GM12878 (cell line): ENCODE data around the gene MDGA2. TPM values are rescaled to one million over a fixed set of nuclear protein-coding genes. Genes with fewer than 3 reads are reported as not detected.

Source experiments
- ATAC-seq: fragments of 200-7000 bp; cut with Tn5 transposase; 3 replicates; pipeline ENCODE4 v1.9.1; 2020; ENCODE audit warnings: mild to moderate bottlenecking, moderate library complexity
- BruUV-seq: library from RNA; stranded (reverse); fragments of 400-500 nt; replicated peaks from 2 replicates; lab custom pipeline; 2021; lab: Mats Ljungman, UMichigan
- CTCF ChIA-PET: fragments of 300-600 bp; sonication (Branson Sonifier 250); formaldehyde crosslinking; extraction: SDS; loops from one replicate; lab custom pipeline; 2021; ENCODE audit warnings: inconsistent platforms; lab: Yijun Ruan, JAX
- POLR2A ChIA-PET: fragments of 350-600 bp; formaldehyde crosslinking; extraction: SDS; loops from one replicate; lab custom pipeline; 2021; ENCODE audit warnings: inconsistent platforms; lab: Charles Lee
- RAD21 ChIA-PET: fragments of 300-600 bp; sonication (Branson Sonifier 250); formaldehyde crosslinking; loops from one replicate; lab custom pipeline; 2023; ENCODE audit warnings: antibody characterized with exemption; ENCODE audit not compliant: unreplicated experiment; lab: Charles Lee
- SMC1A ChIA-PET: fragments of 300-600 bp; sonication (Branson Sonifier 250); formaldehyde crosslinking; loops from one replicate; lab custom pipeline; 2023; ENCODE audit not compliant: unreplicated experiment, uncharacterized antibody; lab: Charles Lee
- DNase-seq: peaks from one replicate; pipeline ENCODE4 v3.0.0-alpha.2; 2011; ENCODE audit warnings: low read depth, low spot score
- FAIRE-seq: peaks from 3 replicates; lab custom pipeline; 2011; peaks lifted over from hg19 to GRCh38; lab: Jason Lieb, UNC
- H2AFZ ChIP-seq: 2 replicates; pipeline ENCODE4 v1.6.0; 2011; ENCODE audit warnings: low read depth, low read length, control low read depth; ENCODE audit not compliant: control insufficient read depth
- H3K27ac ChIP-seq: 2 replicates; pipeline ENCODE4 v1.5.1; 2011; ENCODE audit warnings: control low read depth; ENCODE audit not compliant: control insufficient read depth, insufficient read depth
- H3K27me3 ChIP-seq, 2 experiments: replicated peaks in 1 of 2; 2 replicates each; pipeline versions ENCODE4 v1.6.0 to v1.6.1; 2011; ENCODE audit warnings: low read length in 1 of 2; ENCODE audit not compliant: control insufficient read depth in 2 of 2, insufficient read depth in 2 of 2
- H3K36me3 ChIP-seq, 2 experiments: 2 replicates each; pipeline ENCODE4 v1.5.1; 2011; ENCODE audit warnings: low read length in 1 of 2; ENCODE audit not compliant: control insufficient read depth in 2 of 2, insufficient read depth in 2 of 2
- H3K4me1 ChIP-seq: 2 replicates; pipeline ENCODE4 v1.6.1; 2011; ENCODE audit warnings: mild to moderate bottlenecking, low read length, moderate library complexity, mixed read lengths; ENCODE audit not compliant: control insufficient read depth, insufficient read depth
- H3K4me2 ChIP-seq: 2 replicates; pipeline ENCODE4 v1.6.0; 2011; ENCODE audit warnings: control low read depth; ENCODE audit not compliant: control insufficient read depth, insufficient read depth
- H3K4me3 ChIP-seq: fragments of 200-600 bp; sonication (generic); 2 replicates; pipeline ENCODE4 v1.5.1; 2016
- H3K79me2 ChIP-seq: 2 replicates; pipeline ENCODE4 v1.6.0; 2011; ENCODE audit warnings: low read length; ENCODE audit not compliant: control insufficient read depth, insufficient read depth
- H3K9ac ChIP-seq: 2 replicates; pipeline ENCODE4 v1.8.0; 2011; ENCODE audit warnings: low read length, control low read depth, mixed read lengths; ENCODE audit not compliant: control insufficient read depth, insufficient read depth
- H3K9me3 ChIP-seq: replicated peaks from 3 replicates; pipeline ENCODE4 v1.5.1; 2011; ENCODE audit warnings: mild to moderate bottlenecking, low read length; ENCODE audit not compliant: control insufficient read depth, insufficient read depth
- H4K20me1 ChIP-seq: 2 replicates; pipeline ENCODE4 v1.6.0; 2011; ENCODE audit not compliant: control insufficient read depth, insufficient read depth
- BRCA1 ChIP-seq: IDR thresholded peaks from 2 replicates; pipeline ENCODE4 v1.6.1; 2011; ENCODE audit warnings: low read depth, low read length, improper control_type of control experiment
- CBX3 ChIP-seq: fragments of 200-600 bp; sonication (generic); IDR thresholded peaks from 2 replicates; pipeline ENCODE4 v1.6.1; 2016; ENCODE audit warnings: low read depth, borderline replicate concordance
- CBX5 ChIP-seq: sonication (generic); IDR thresholded peaks from 2 replicates; pipeline ENCODE4 v1.6.1; 2016; ENCODE audit warnings: low read depth, moderate library complexity, mild to moderate bottlenecking, inconsistent platforms
- HCFC1 ChIP-seq: fragments of 150-350 bp; IDR thresholded peaks from 2 replicates; pipeline ENCODE4 v1.6.1; 2014; ENCODE audit warnings: low read length
- IRF3 ChIP-seq: fragments of 450-650 bp; IDR thresholded peaks from 2 replicates; pipeline ENCODE4 v1.6.1; 2014; ENCODE audit warnings: mild to moderate bottlenecking
- LARP7 ChIP-seq: fragments of 450-650 bp; IDR thresholded peaks from 2 replicates; pipeline ENCODE4 v1.6.1; 2017; ENCODE audit warnings: mild to moderate bottlenecking
- MTA3 ChIP-seq: IDR thresholded peaks from 2 replicates; pipeline ENCODE4 v1.6.1; 2012; ENCODE audit warnings: low read length, inconsistent platforms, borderline replicate concordance
- NFYB ChIP-seq: IDR thresholded peaks from 2 replicates; pipeline ENCODE4 v1.6.1; 2011; ENCODE audit warnings: low read depth, mild to moderate bottlenecking, low read length, improper control_type of control experiment, moderate library complexity; ENCODE audit not compliant: insufficient read depth
- NKRF ChIP-seq: fragments of 450-650 bp; conservative IDR thresholded peaks from 2 replicates; pipeline ENCODE4 v1.6.1; 2017; ENCODE audit warnings: mild to moderate bottlenecking, moderate library complexity
- NRF1 ChIP-seq: conservative IDR thresholded peaks from 2 replicates; pipeline ENCODE4 v1.6.1; 2011; ENCODE audit warnings: mild to moderate bottlenecking, low read depth, low read length, improper control_type of control experiment
- PAX5 ChIP-seq: IDR thresholded peaks from 2 replicates; pipeline ENCODE4 v1.6.1; 2011; ENCODE audit warnings: low read depth, low read length, borderline replicate concordance
- POLR2A ChIP-seq: IDR thresholded peaks from 2 replicates; pipeline ENCODE4 v1.6.1; 2011; ENCODE audit warnings: low read depth, mild to moderate bottlenecking, low read length
- SIN3A ChIP-seq: IDR thresholded peaks from 2 replicates; pipeline ENCODE4 v1.6.1; 2012; ENCODE audit warnings: low read depth, low read length, improper control_type of control experiment
- SMARCA5 ChIP-seq: fragments of 450-650 bp; IDR thresholded peaks from 2 replicates; pipeline ENCODE4 v1.6.1; 2017; ENCODE audit warnings: mild to moderate bottlenecking
- YY1 ChIP-seq: IDR thresholded peaks from 2 replicates; pipeline ENCODE4 v1.6.1; 2011; ENCODE audit warnings: low read depth, mild to moderate bottlenecking, low read length
- WGBS: methylation state at CpG from one replicate; pipeline ENCODE4 v1.1.6; 2016; ENCODE audit warnings: low lambda C conversion rate; ENCODE audit not compliant: insufficient replicate concordance, insufficient coverage; ENCODE audit errors: missing lambda C conversion rate; 5-methylcytosine and 5-hydroxymethylcytosine counted together
- in situ Hi-C: fragments of 300-500 bp; cut with MboI; formaldehyde crosslinking; loops from 9 replicates; pipeline ENCODE4 v1.14.3; 2018; ENCODE audit warnings: mixed read lengths
- intact Hi-C: fragments of 100-400 bp; cut with micrococcal nuclease; formaldehyde crosslinking; loops from one replicate; pipeline ENCODE4 v1.14.2; 2022; ENCODE audit not compliant: unreplicated experiment
- polyA plus RNA-seq, 11 experiments: library from polyadenylated mRNA; depleted of rRNA in 4 of 11; unstranded in 6 of 11; stranded (reverse) in 5 of 11; fragments of >200 nt; fragmentation: Nextera tagmentation in 4 of 11; fragmentation: Illumina TruSeq in 1 of 11; extraction: Ambion mirVana in 4 of 11; extraction: Trizol in 1 of 11; gene quantifications; 1 replicate in 1 of 11; 2 replicates in 10 of 11; pipeline versions ENCODE4 v1.2.1 to v1.2.3, GENCODE V29; 2011 to 2016; ENCODE audit warnings: inconsistent platforms in 2 of 11, missing spikeins in 2 of 11, low read depth in 1 of 11
- total RNA-seq, 4 experiments: library from RNA; depleted of rRNA in 3 of 4; stranded (reverse); fragments of >200 nt in 3 of 4; fragmentation: Illumina TruSeq in 1 of 4; extraction: Trizol in 1 of 4; gene quantifications; 2 replicates each; pipeline versions ENCODE4 v1.2.1 to v1.2.3, GENCODE V29; 2013 to 2021

MDGA2 gene
- total and polyA plus RNA-seq, 10 of the 15 experiments (the other 5 are each of a cell fraction or from before 2014, with no cell fraction given): not detected

GRCh38 chr14:47012533-47013280, 662.7 kb downstream of the MDGA2 start (continued):
- TF ChIP-seq HCFC1 (no peak), LARP7 (no peak), NRF1 (no peak), PAX5 (no peak), SMARCA5 (no peak), IRF3 (no peak), NKRF (no peak), NFYB (no peak)

- BruUV-seq: no TSS peak
- in situ Hi-C loops (no loop called here), intact Hi-C loops (no loop called here)
- Histone ChIP-seq H3K79me2 (no peaks in the 10 kb centered on the region), H3K9ac (no peak overlapping the region), H3K27ac (no peak overlapping the region), H3K27me3 (no peaks in the 10 kb centered on the region), H2AFZ (no peak overlapping the region), H3K36me3 (no peaks in the 10 kb centered on the region), H3K4me3 (no peak overlapping the region), H4K20me1 (no peaks in the 10 kb centered on the region), H3K4me1 (no peaks in the 10 kb centered on the region), H3K4me2 (no peak overlapping the region)
- ChIA-PET POLR2A (no interaction called here), SMC1A (no interaction called here), CTCF (no interaction called here), RAD21 (no interaction called here)
- WGBS: 43% methylated on average over 3 of the region's 3 CpGs
- ATAC-seq (no peak), DNase-seq (no peak), FAIRE-seq (no peak)
- no peak for TF ChIP-seq POLR2A
- no peak for TF ChIP-seq BRCA1
- no peak for TF ChIP-seq CBX5
- TF ChIP-seq SIN3A: no peak
- no peak for TF ChIP-seq CBX3
- TF ChIP-seq NRF1: no peak
- TF ChIP-seq YY1: no peak
- TF ChIP-seq MTA3: no peak
- TF ChIP-seq, all 136 proteins: peak for 0
- no peaks in the 10 kb centered on the region for H3K9me3 ChIP-seq
These were observed 665.8 kb downstream of the MDGA2 start for GRCh38 chr14:47009615-47010014.
